ENCODE measurements around the gene OR1E1.
"Not testable (repeated sequence)": the region's sequence is repeated elsewhere in the genome, so short reads cannot be mapped to it uniquely, and the experiment has no call there.

The OR1E1 gene, protein sequence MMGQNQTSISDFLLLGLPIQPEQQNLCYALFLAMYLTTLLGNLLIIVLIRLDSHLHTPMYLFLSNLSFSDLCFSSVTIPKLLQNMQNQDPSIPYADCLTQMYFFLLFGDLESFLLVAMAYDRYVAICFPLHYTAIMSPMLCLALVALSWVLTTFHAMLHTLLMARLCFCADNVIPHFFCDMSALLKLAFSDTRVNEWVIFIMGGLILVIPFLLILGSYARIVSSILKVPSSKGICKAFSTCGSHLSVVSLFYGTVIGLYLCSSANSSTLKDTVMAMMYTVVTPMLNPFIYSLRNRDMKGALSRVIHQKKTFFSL

GRCh38 chr17:3398310-3398709 is at the start of gene OR1E1:
Gene OR1E1 (minus strand): TSS chr17:3398410. CDS start chr17:3398410, 0 bp downstream.
- no peak within 1 kb of the TSS for H3K9ac ChIP-seq
- H3K4me1 ChIP-seq = no peaks in the 10 kb centered on the region
- no peaks in the 10 kb centered on the region for H3K36me3 ChIP-seq (ENCODE audit: control insufficient read depth, insufficient read depth, low read length)
- no peaks in the 10 kb centered on the region for H3K79me2 ChIP-seq
- no peaks in the 10 kb centered on the region for H3K9me3 ChIP-seq (ENCODE audit: control insufficient read depth, low read length)
- no peak within 1 kb of the TSS for H3K4me3 ChIP-seq (ENCODE audit: low read depth, low read length)
- H2AFZ ChIP-seq = no peak within 1 kb of the TSS
- H3K4me2 ChIP-seq (ENCODE audit: low read length) = no peak within 1 kb of the TSS
- TF ChIP-seq, protein P1, sequence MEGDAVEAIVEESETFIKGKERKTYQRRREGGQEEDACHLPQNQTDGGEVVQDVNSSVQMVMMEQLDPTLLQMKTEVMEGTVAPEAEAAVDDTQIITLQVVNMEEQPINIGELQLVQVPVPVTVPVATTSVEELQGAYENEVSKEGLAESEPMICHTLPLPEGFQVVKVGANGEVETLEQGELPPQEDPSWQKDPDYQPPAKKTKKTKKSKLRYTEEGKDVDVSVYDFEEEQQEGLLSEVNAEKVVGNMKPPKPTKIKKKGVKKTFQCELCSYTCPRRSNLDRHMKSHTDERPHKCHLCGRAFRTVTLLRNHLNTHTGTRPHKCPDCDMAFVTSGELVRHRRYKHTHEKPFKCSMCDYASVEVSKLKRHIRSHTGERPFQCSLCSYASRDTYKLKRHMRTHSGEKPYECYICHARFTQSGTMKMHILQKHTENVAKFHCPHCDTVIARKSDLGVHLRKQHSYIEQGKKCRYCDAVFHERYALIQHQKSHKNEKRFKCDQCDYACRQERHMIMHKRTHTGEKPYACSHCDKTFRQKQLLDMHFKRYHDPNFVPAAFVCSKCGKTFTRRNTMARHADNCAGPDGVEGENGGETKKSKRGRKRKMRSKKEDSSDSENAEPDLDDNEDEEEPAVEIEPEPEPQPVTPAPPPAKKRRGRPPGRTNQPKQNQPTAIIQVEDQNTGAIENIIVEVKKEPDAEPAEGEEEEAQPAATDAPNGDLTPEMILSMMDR (IDR thresholded peaks at IDR 0.05) = no peak
- no peaks in the 10 kb centered on the region for H3K27me3 ChIP-seq (ENCODE audit: control insufficient read depth, insufficient read depth, low read length)
- no peak within 1 kb of the TSS for H3K27ac ChIP-seq

DNA sequence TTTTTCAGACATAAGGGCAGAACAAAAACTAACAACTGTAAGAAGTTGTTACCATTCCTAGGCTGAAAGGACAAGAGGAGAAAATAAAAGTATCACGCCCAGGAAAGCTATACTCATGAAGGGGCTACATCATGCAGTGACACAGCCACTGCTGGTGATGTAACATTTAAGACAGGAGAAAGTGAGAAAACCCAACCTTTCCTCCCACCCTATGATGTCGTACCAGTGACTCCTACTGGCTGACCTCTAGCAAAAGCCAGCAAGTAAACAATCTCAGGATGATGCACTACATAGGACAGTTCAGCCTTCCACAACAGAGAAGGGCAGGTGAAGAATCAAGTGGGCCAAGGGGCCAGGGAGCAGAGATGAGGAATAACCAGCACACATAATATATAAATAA is 49.4 kb upstream of the OR1E1 start:
- Histone ChIP-seq H3K9me3 (ENCODE audit: control insufficient read depth, low read length) (no peaks in the 10 kb centered on the region), H3K4me3 (ENCODE audit: low read depth, low read length) (no peak overlapping the region), H3K36me3 (ENCODE audit: control insufficient read depth, insufficient read depth, low read length) (no peaks in the 10 kb centered on the region), H3K9ac (no peak overlapping the region), H3K4me1 (no peaks in the 10 kb centered on the region), H3K27ac (no peak overlapping the region), H3K27me3 (ENCODE audit: control insufficient read depth, insufficient read depth, low read length) (no peaks in the 10 kb centered on the region), H2AFZ (no peak overlapping the region), H3K4me2 (ENCODE audit: low read length) (no peak overlapping the region), H3K79me2 (no peaks in the 10 kb centered on the region)
- TF ChIP-seq, protein P1 (IDR thresholded peaks at IDR 0.05) = no peak

GRCh38 chr17:3440451-3440850 is 42.2 kb upstream of the OR1E1 start:
- no peak overlapping the region for H3K9ac ChIP-seq
- TF ChIP-seq, protein P1 (IDR thresholded peaks at IDR 0.05) = no peak
- no peaks in the 10 kb centered on the region for H3K79me2 ChIP-seq
- no peak overlapping the region for H3K4me2 ChIP-seq (ENCODE audit: low read length)
- no peaks in the 10 kb centered on the region for H3K4me1 ChIP-seq
- no peaks in the 10 kb centered on the region for H3K27me3 ChIP-seq (ENCODE audit: control insufficient read depth, insufficient read depth, low read length)
- H3K4me3 ChIP-seq (ENCODE audit: low read depth, low read length) = no peak overlapping the region
- H3K9me3 ChIP-seq (ENCODE audit: control insufficient read depth, low read length) = no peaks in the 10 kb centered on the region
- no peaks in the 10 kb centered on the region for H3K36me3 ChIP-seq (ENCODE audit: control insufficient read depth, insufficient read depth, low read length)
- H3K27ac ChIP-seq = no peak overlapping the region
- no peak overlapping the region for H2AFZ ChIP-seq

DNA sequence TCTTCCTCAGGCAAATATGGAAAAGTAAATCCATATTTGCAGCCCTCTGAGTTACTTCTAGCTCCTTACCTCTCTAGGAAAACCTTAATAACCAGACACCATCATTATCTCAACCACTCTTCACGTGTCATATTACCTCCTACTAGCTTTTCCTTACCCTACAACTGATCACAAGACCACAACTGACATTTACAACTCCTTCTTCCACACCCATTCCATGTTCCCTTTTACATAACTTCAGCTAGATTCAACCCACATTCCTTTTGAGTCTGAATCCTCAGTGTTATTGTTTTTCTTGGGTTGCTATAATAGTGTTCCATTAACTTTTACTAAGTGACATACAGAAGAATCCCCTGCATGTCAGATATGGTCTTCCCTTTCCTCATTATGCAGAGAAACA is 40.2 kb upstream of the OR1E1 start:
- Histone ChIP-seq H3K4me3 (ENCODE audit: low read depth, low read length) (no peak overlapping the region), H3K9me3 (ENCODE audit: control insufficient read depth, low read length) (no peaks in the 10 kb centered on the region)
- TF ChIP-seq, protein P1 (IDR thresholded peaks at IDR 0.05) = no peak

DNA sequence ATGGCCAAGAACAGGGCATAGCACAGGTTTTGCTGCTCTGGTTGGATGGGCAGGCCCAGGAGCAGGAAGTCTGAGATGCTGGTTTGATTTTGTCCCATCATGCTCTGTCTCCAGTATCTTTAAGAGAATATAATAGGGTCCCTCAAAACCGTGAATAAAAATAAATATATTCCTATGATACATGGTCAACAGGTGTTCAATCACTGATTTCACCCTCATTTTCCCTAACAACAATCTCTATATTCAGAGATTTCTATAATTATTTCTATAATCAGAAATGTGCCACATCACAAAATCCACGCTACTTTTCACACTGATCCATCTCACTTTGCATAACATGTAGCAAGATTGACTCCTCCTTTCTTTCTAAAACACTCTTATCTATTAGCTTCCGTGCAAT is 35.5 kb upstream of the OR1E1 start, which contains the start of gene OR1E2:
OR1E2 (minus strand) TSS at position 101 of the 400 bp plus-strand sequence; CDS start at position 101, 0 bp downstream.
- Histone ChIP-seq H3K9ac (no peak within 1 kb of the TSS), H2AFZ (no peak within 1 kb of the TSS), H3K4me1 (no peaks in the 10 kb centered on the region), H3K79me2 (no peaks in the 10 kb centered on the region), H3K9me3 (ENCODE audit: control insufficient read depth, low read length) (no peaks in the 10 kb centered on the region), H3K4me2 (ENCODE audit: low read length) (no peak within 1 kb of the TSS), H3K36me3 (ENCODE audit: control insufficient read depth, insufficient read depth, low read length) (no peaks in the 10 kb centered on the region), H3K4me3 (ENCODE audit: low read depth, low read length) (no peak within 1 kb of the TSS), H3K27ac (no peak within 1 kb of the TSS), H3K27me3 (ENCODE audit: control insufficient read depth, insufficient read depth, low read length) (no peaks in the 10 kb centered on the region)
- TF ChIP-seq, protein P1 (IDR thresholded peaks at IDR 0.05) = no peak

More for the DNA sequence above, 40.2 kb upstream of the OR1E1 start:
- H3K4me2 ChIP-seq (ENCODE audit: low read length) = no peak overlapping the region
- no peaks in the 10 kb centered on the region for H3K36me3 ChIP-seq (ENCODE audit: control insufficient read depth, insufficient read depth, low read length)
- H3K27ac ChIP-seq = no peak overlapping the region
- H3K79me2 ChIP-seq = no peaks in the 10 kb centered on the region
- no peaks in the 10 kb centered on the region for H3K4me1 ChIP-seq
- H3K27me3 ChIP-seq (ENCODE audit: control insufficient read depth, insufficient read depth, low read length) = no peaks in the 10 kb centered on the region
- no peak overlapping the region for H2AFZ ChIP-seq
- no peak overlapping the region for H3K9ac ChIP-seq

GRCh38 chr17:3433215-3433614 is 35.0 kb upstream of the OR1E1 start:
- not testable (repeated sequence) for H3K27ac ChIP-seq; H3K9ac ChIP-seq; H2AFZ ChIP-seq; H3K9me3 ChIP-seq (ENCODE audit: control insufficient read depth, low read length); H3K4me1 ChIP-seq; H3K4me2 ChIP-seq (ENCODE audit: low read length); H3K36me3 ChIP-seq (ENCODE audit: control insufficient read depth, insufficient read depth, low read length); H3K4me3 ChIP-seq (ENCODE audit: low read depth, low read length); H3K79me2 ChIP-seq; H3K27me3 ChIP-seq (ENCODE audit: control insufficient read depth, insufficient read depth, low read length)

Data from parathyroid adenoma (tissue), 2 donors.